Suprapubic skin (tissue), 4 donors: ENCODE results near the gene WDPCP.

Experiments
- CTCF ChIP-seq, 2 donors: fragments of 200-600 bp in 1 of 2; fragments of 450-650 bp in 1 of 2; sonication (generic) in 1 of 2; IDR thresholded peaks; one replicate each; pipeline ENCODE4 v1.5.1; 2016 to 2019; ENCODE audit warnings: antibody characterized with exemption in 2 of 2, mild to moderate bottlenecking in 1 of 2, moderate library complexity in 1 of 2
- EP300 ChIP-seq: sonication (generic); formaldehyde crosslinking; IDR thresholded peaks from one replicate; pipeline ENCODE4 v1.6.1; 2017; ENCODE audit warnings: antibody characterized with exemption
- POLR2A ChIP-seq, 2 donors: fragments of 450-650 bp; IDR thresholded peaks; one replicate each; pipeline ENCODE4 v1.6.1; 2017; ENCODE audit warnings: antibody characterized with exemption in 2 of 2, mild to moderate bottlenecking in 2 of 2, moderate library complexity in 2 of 2
- POLR2AphosphoS5 ChIP-seq, 3 donors: sonication (generic); formaldehyde crosslinking; IDR thresholded peaks; one replicate each; pipeline ENCODE4 v1.6.1; 2017; ENCODE audit warnings: antibody characterized with exemption in 3 of 3

GRCh38 chr2:63578767-63579166 is 9.5 kb downstream of the WDPCP start:
- no peak for TF ChIP-seq CTCF (IDR thresholded peaks at IDR 0.05)
- no peak for TF ChIP-seq POLR2A (IDR thresholded peaks at IDR 0.05)
- no peak for TF ChIP-seq POLR2AphosphoS5 (IDR thresholded peaks at IDR 0.05)
- TF ChIP-seq EP300 = no peak
